HCT116 (cell line): ENCODE measurements around the gene TMOD1. TPM values are rescaled to one million over a fixed set of nuclear protein-coding genes. Genes with fewer than 3 reads are reported as not detected.

Experiments
- ATAC-seq: fragments of 200-7000 bp; cut with Tn5 transposase; 2 replicates; pipeline ENCODE4 v1.9.1; 2020; ENCODE audit warnings: mild to moderate bottlenecking, moderate library complexity
- BruUV-seq: library from RNA; stranded (reverse); fragments of 400-500 nt; replicated peaks from 2 replicates; lab custom pipeline; 2021; lab: Mats Ljungman, UMichigan
- CTCF ChIA-PET: fragments of 300-600 bp; sonication (Branson Sonifier 250); formaldehyde crosslinking; loops from one replicate; lab custom pipeline; 2021; ENCODE audit warnings: antibody characterized with exemption; lab: Charles Lee
- POLR2A ChIA-PET: fragments of 300-600, 350-600 bp; sonication (Branson Sonifier 250); formaldehyde crosslinking; loops from one replicate; lab custom pipeline; 2021; ENCODE audit warnings: antibody characterized with exemption; lab: Charles Lee
- RAD21 ChIA-PET, 2 experiments: fragments of 300-600 bp; sonication (Branson Sonifier 250); formaldehyde crosslinking; loops; one replicate each; lab custom pipeline; 2023; ENCODE audit warnings: low total read pairs in 2 of 2; ENCODE audit not compliant: uncharacterized antibody in 2 of 2, unreplicated experiment in 2 of 2, low non-redundant PET in 1 of 2; lab: Charles Lee
- DNase-seq: peaks from one replicate; pipeline ENCODE4 v3.0.0-alpha.2; 2010; ENCODE audit warnings: low read depth, low spot score
- H2AFZ ChIP-seq: fragments of 200-600 bp; shearing (Covaris generic), sonication (generic); 2 replicates; pipeline ENCODE4 v1.6.1; 2017; ENCODE audit warnings: low read depth, mixed run types, mixed read lengths, antibody characterized with exemption, low read length; ENCODE audit not compliant: poor library complexity, severe bottlenecking
- H3K27ac ChIP-seq: 2 replicates; pipeline ENCODE4 v1.5.1; 2012; ENCODE audit warnings: low read depth, low read length
- H3K27me3 ChIP-seq: fragments of 200-600 bp; sonication (generic); 2 replicates; pipeline ENCODE4 v1.6.1; 2016; ENCODE audit warnings: mixed run types, low read length, mixed read lengths; ENCODE audit not compliant: insufficient read depth
- H3K36me3 ChIP-seq, 2 experiments: fragments of 200-500 bp in 1 of 2; fragments of 200-600 bp in 1 of 2; sonication (Bioruptor generic) in 1 of 2; sonication (generic) in 1 of 2; 2 replicates each; pipeline versions ENCODE4 v1.5.1 to v1.6.1; 2014 to 2016; ENCODE audit warnings: low read length in 2 of 2, inconsistent platforms in 1 of 2, mixed read lengths in 1 of 2, mixed run types in 1 of 2; ENCODE audit not compliant: insufficient read depth in 2 of 2, control insufficient read depth in 1 of 2
- H3K4me1 ChIP-seq, 2 experiments: fragments of 200-600 bp in 1 of 2; sonication (generic) in 1 of 2; 2 replicates each; pipeline versions ENCODE4 v1.5.1 to v1.6.1; 2012 to 2017; ENCODE audit warnings: low read length in 2 of 2, inconsistent platforms in 1 of 2, mild to moderate bottlenecking in 1 of 2, mixed read lengths in 1 of 2, mixed run types in 1 of 2, moderate library complexity in 1 of 2; ENCODE audit not compliant: insufficient read depth in 2 of 2, control insufficient read depth in 1 of 2
- H3K4me2 ChIP-seq: fragments of 200-600 bp; sonication (generic); 2 replicates; pipeline ENCODE4 v1.6.1; 2017; ENCODE audit warnings: mixed run types, low read length, mixed read lengths
- H3K4me3 ChIP-seq, 2 experiments: fragments of 200-600 bp in 1 of 2; sonication (generic) in 1 of 2; replicated peaks in 1 of 2; 2 replicates each; pipeline ENCODE4 v1.5.1; 2011 to 2016; ENCODE audit warnings: low read length in 2 of 2, control low read depth in 1 of 2, low read depth in 1 of 2, mild to moderate bottlenecking in 1 of 2, mixed read lengths in 1 of 2, mixed run types in 1 of 2
- H3K79me2 ChIP-seq: fragments of 200-600 bp; sonication (generic); 2 replicates; pipeline ENCODE4 v1.6.1; 2017; ENCODE audit warnings: mild to moderate bottlenecking, mixed run types, low read length, moderate library complexity, mixed read lengths; ENCODE audit not compliant: insufficient read depth
- H3K9ac ChIP-seq: fragments of 200-600 bp; sonication (generic); 2 replicates; pipeline ENCODE4 v1.6.1; 2016; ENCODE audit warnings: low read length, mixed read lengths
- H3K9me2 ChIP-seq: fragments of 200-600 bp; sonication (generic), shearing (Covaris generic); 2 replicates; pipeline ENCODE4 v1.6.1; 2017; ENCODE audit warnings: mixed run types, mild to moderate bottlenecking, moderate library complexity; ENCODE audit not compliant: insufficient read depth
- H3K9me3 ChIP-seq, 2 experiments: fragments of 200-500 bp in 1 of 2; fragments of 200-600 bp in 1 of 2; sonication (Bioruptor generic) in 1 of 2; sonication (generic) in 1 of 2; 2 replicates each; pipeline ENCODE4 v1.6.1; 2014 to 2017; ENCODE audit warnings: low read length in 2 of 2, mixed read lengths in 2 of 2, inconsistent platforms in 1 of 2, low read depth in 1 of 2, mild to moderate bottlenecking in 1 of 2, mixed run types in 1 of 2, moderate library complexity in 1 of 2; ENCODE audit not compliant: control insufficient read depth in 1 of 2, insufficient read depth in 1 of 2
- H4K20me1 ChIP-seq: fragments of 200-600 bp; sonication (generic), shearing (Covaris generic); 2 replicates; pipeline ENCODE4 v1.6.1; 2017; ENCODE audit warnings: mixed run types, mild to moderate bottlenecking, moderate library complexity; ENCODE audit not compliant: insufficient read depth
- ATF3 ChIP-seq: IDR thresholded peaks from 2 replicates; pipeline ENCODE4 v1.6.1; 2012
- CEBPB ChIP-seq: IDR thresholded peaks from 2 replicates; pipeline ENCODE4 v1.6.1; 2012; ENCODE audit warnings: low read depth
- EGR1 ChIP-seq: IDR thresholded peaks from 2 replicates; pipeline ENCODE4 v1.6.1; 2012; ENCODE audit warnings: low read depth
- ELF1 ChIP-seq: IDR thresholded peaks from 2 replicates; pipeline ENCODE4 v1.6.1; 2012; ENCODE audit warnings: low read depth, borderline replicate concordance
- EZH2 ChIP-seq: fragments of 200-600 bp; sonication (generic); IDR thresholded peaks from 2 replicates; pipeline ENCODE4 v1.6.1; 2017; ENCODE audit warnings: antibody characterized with exemption, mixed run types
- EZH2phosphoT487 ChIP-seq: fragments of 200-600 bp; IDR thresholded peaks from 2 replicates; pipeline ENCODE4 v1.6.1; 2018; ENCODE audit warnings: antibody characterized with exemption, borderline replicate concordance
- FOSL1 ChIP-seq: IDR thresholded peaks from 2 replicates; pipeline ENCODE4 v1.6.1; 2012; ENCODE audit warnings: low read depth
- JUND ChIP-seq: IDR thresholded peaks from 2 replicates; pipeline ENCODE4 v1.6.1; 2012
- POLR2A ChIP-seq: IDR thresholded peaks from 2 replicates; pipeline ENCODE4 v1.7.0; 2011; ENCODE audit warnings: borderline replicate concordance; ENCODE audit not compliant: insufficient read depth, insufficient read length; ENCODE audit errors: extremely low read depth
- POLR2AphosphoS5 ChIP-seq: IDR thresholded peaks from 2 replicates; pipeline ENCODE4 v1.6.1; 2011; ENCODE audit warnings: mild to moderate bottlenecking, low read depth, low read length, moderate library complexity
- RAD21 ChIP-seq: IDR thresholded peaks from 2 replicates; pipeline ENCODE4 v1.6.1; 2012; ENCODE audit warnings: low read depth, mild to moderate bottlenecking
- SIN3A ChIP-seq: IDR thresholded peaks from 2 replicates; pipeline ENCODE4 v1.6.1; 2012; ENCODE audit warnings: low read depth
- SP1 ChIP-seq: IDR thresholded peaks from 2 replicates; pipeline ENCODE4 v1.6.1; 2012; ENCODE audit warnings: low read depth
- SRF ChIP-seq: IDR thresholded peaks from 2 replicates; pipeline ENCODE4 v1.6.1; 2012; ENCODE audit warnings: low read depth
- TCF7L2 ChIP-seq: IDR thresholded peaks from 2 replicates; pipeline ENCODE4 v1.7.0; 2011; ENCODE audit warnings: borderline replicate concordance, inconsistent platforms; ENCODE audit not compliant: insufficient read depth, insufficient read length; ENCODE audit errors: extremely low read depth
- ZBTB33 ChIP-seq: IDR thresholded peaks from 2 replicates; pipeline ENCODE4 v1.6.1; 2011; ENCODE audit warnings: mild to moderate bottlenecking, low read length, moderate library complexity; ENCODE audit not compliant: insufficient replicate concordance; ENCODE audit errors: extremely low read depth
- ZNF274 ChIP-seq: fragments of 200-500 bp; sonication (Bioruptor generic); IDR thresholded peaks from 2 replicates; pipeline ENCODE4 v1.6.1; 2014; ENCODE audit warnings: mild to moderate bottlenecking, low read depth, low read length, inconsistent platforms
- intact Hi-C: fragments of 100-400 bp; cut with micrococcal nuclease; formaldehyde crosslinking; loops from 2 replicates; pipeline ENCODE4 v1.10.0; 2022
- total RNA-seq: library from RNA; stranded (reverse); gene quantifications from one replicate; pipeline ENCODE4 v1.2.1, GENCODE V29; 2021; ENCODE audit not compliant: unreplicated experiment

Gene TMOD1
- total RNA-seq, 1 experiment from 2014 or later = 4.4 TPM

GRCh38 chr9:97564291-97565175 lies 63.1 kb downstream of the TMOD1 start:
- no peak overlapping the region for H2AFZ ChIP-seq
- TF ChIP-seq SP1 (no peak), EGR1 (no peak), EZH2phosphoT487 (no peak), EZH2 (no peak), TCF7L2 (no peak), POLR2AphosphoS5 (no peak), RAD21 (no peak), SIN3A (no peak), ZBTB33 (no peak), JUND (no peak), ZNF274 (no peak), ATF3 (no peak), ELF1 (no peak), POLR2A (no peak), FOSL1 (no peak), SRF (no peak), CEBPB (no peak)
- peaks cover 3 to 9% of the 10 kb centered on the region in 2 experiments; a peak in 3 of 4 replicates for H3K4me1 ChIP-seq
- ChIA-PET RAD21 (no interaction called here), POLR2A (no interaction called here), CTCF (interaction anchor here (0.6 kb wide), 1 partner anchor 34 kb away, joined by 4 read pairs; no protein-coding TSS in a partner anchor)
- H3K79me2 ChIP-seq = no peaks in the 10 kb centered on the region
- H3K27me3 ChIP-seq = no peaks in the 10 kb centered on the region
- no peak overlapping the region for H3K27ac ChIP-seq
- ATAC-seq (peak; percentile 42; the same call in 1 of the 2 replicates), DNase-seq (no peak)
- H3K4me2 ChIP-seq = peak overlapping the region; percentile 2; the same call in 1 of the 2 replicates
- no peaks in the 10 kb centered on the region for H4K20me1 ChIP-seq
- no peak overlapping the region for H3K9ac ChIP-seq
- no TSS peak for BruUV-seq
- no peaks in the 10 kb centered on the region for H3K9me3 ChIP-seq
- no peak overlapping the region for H3K4me3 ChIP-seq
- no peaks in the 10 kb centered on the region for H3K9me2 ChIP-seq
- intact Hi-C loops = no loop called here
- no peaks in the 10 kb centered on the region for H3K36me3 ChIP-seq
